ENCODE results near the gene MRPL30.
"Not testable (repeated sequence)": the region's sequence is repeated elsewhere in the genome, so short reads cannot be mapped to it uniquely, and the experiment has no call there.

Gene MRPL30

GRCh38 chr2:99187011-99187410, 6.0 kb downstream of the MRPL30 start:
- DNase-seq, result no peak

DNA sequence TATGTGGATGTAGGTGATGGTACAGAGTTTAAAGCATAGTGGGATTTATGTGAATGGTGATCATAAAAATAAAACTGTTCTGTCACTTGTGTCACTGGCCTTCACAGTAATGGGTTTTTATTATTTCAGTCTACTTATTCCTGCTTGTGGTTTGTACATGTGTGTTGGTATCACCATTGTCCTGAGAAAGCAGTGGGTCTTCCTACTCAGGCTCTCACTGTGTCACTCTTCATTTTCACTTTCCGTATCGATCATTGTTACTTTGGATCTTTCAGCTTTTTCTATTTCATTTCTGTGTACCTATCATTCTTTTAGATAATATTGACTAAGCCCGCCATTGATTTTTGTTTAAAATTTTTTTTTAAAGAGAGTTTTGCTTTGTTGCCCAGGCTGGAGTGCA, 7.4 kb downstream of the MRPL30 start:
- no peak for DNase-seq

GRCh38 chr2:99190548-99190947, 9.6 kb downstream of the MRPL30 start:
- no peak for DNase-seq

- DNase-seq, result not testable (repeated sequence)
Measured at GRCh38 chr2:99192364-99192763, 11.4 kb downstream of the MRPL30 start.

- no peak for DNase-seq
Measured at GRCh38 chr2:99198103-99198841, 17.3 kb downstream of the MRPL30 start.

DNA sequence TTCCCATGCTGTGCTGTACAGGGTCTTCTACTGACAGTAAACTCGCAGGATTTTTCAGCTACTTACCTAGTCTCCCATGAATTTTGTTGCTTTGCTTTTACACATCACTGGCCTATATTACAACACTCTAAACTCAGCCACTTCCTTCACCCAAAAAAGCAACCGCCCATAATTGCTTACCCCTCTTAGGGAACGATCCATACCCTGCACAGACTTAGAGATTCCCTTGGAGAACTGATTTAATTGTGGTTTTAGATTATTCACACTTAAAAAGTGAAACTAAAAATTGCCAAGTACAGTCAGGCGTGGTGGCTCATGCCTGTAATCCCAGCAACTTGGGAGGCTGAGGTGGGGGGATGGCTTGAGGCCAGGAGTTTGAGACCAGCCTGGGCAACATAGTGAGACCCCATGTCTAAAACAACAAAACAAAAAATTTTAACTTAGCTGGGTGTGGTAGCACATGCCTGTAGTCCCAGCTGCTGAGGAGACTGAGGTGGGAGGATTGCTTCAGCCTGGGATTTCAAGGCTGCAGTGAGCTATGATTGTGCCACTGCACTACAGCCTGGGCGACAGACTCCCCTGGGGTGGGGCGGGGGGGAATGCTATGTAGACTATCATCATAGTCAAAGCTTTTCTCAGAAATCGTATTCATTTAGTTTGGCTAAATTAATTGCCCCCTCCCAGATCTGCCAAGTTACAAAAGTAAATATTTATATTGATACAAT, 19.3 kb downstream of the MRPL30 start:
- DNase-seq, result no peak

DNA sequence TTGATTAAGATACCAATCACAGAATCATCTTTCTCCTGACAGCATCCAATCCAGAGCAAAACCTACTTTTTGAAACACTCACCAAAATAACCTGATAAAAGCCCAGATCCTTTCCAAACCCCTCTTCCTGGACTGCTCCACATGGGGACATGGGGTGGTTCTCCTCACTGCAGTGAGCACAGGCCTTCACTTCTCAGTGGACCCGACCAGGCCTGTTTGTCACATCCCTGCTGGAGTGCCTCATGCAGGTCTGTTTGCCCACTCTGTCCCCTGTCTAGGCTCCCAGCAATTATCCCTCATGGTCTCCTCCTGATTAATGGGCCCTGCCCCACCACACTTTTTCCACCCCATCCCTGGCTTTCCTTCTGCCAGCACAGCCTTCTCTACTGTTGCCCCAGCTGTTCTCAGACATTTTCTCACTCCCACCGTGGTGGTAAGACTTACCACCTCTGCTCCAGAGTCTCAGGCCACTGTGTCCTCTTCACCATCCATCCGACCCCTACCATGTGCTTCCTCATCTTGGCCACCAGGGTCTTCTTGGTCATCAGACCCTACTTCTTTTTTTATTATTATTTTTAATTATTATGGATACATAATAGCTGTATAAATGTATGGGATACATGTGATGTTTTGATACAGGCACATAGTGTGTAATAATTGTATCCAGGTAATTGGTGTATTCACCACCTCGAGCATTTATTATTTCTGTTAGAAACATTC, 21.1 kb downstream of the MRPL30 start:
- no peak for DNase-seq

DNA sequence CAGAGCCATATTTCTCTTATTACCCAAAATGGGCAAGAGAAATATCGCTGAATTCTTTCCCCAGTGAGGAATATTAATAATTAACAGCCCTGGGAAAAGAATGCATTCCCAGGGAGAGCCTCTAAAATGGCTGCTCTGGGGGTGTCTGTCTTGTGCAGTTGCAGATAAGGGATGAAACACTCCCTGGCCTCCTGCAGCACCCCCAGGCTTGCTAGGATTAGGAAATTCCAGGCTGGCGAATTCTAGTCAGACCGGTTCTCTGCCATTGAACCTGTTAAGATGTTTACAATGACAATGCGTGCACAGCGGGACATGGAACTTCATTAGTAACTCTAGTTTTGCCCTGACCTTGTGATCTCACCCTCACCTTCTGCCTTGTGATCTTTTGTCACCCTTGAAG, 24.5 kb downstream of the MRPL30 start:
- DNase-seq, result no peak

DNA sequence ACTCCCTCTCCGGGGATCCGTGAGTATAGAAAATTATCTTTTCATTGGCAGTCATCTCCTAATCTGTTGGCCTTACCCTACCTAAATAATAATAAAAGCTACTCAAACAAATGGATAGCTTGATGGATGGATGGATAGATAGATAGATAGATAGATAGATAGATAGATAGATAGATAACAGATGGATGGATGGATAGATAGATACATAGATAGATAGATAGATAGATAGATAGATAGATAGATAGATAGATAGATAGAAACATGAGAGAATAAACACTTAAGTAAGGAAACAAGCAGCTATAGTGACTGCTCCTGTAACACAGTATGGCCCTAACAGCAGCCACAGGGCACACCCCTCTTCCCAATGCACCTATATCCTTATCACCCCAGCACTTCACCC, 35.1 kb downstream of the MRPL30 start:
- DNase-seq, result no peak

- no peak for DNase-seq
Measured at GRCh38 chr2:99217929-99218501, 37.0 kb downstream of the MRPL30 start.

- DNase-seq, result not testable (repeated sequence)
Measured at GRCh38 chr2:99233177-99233576, 52.2 kb downstream of the MRPL30 start.

DNA sequence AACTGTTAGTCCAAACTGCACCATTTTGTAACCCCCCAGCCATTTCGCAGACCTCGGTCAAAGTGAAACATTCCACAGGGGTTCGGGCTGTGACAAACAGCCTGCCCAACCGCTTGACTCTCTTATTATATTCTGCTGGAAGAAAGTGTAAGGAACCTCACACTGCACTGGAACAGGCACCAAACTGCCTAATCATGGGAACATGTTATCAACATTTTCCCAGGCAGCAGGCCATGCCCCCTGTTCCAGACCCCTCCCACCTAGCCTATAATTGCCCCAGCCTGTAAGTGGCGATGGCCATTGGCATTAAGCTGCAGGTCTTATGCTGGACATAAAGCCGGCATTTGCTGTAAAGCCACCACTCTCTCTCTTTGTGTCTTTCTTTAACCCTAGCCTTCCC, 57.6 kb downstream of the MRPL30 start:
- no peak for DNase-seq

- DNase-seq, result no peak
Measured at GRCh38 chr2:99240431-99240830, 59.4 kb downstream of the MRPL30 start.

GRCh38 chr2:99242151-99242550, 61.2 kb downstream of the MRPL30 start:
- no peak for DNase-seq

All from T-helper 1 cell (primary cell).